HepG2 (cell line): ENCODE data around the gene CADPS2. TPM values are rescaled to one million over a fixed set of nuclear protein-coding genes. Genes with fewer than 3 reads are reported as not detected.

ENCODE experiments used
- CEBPB ChIP-seq: IDR thresholded peaks from 2 replicates; pipeline ENCODE4 v1.6.1; 2011; ENCODE audit warnings: low read depth, low read length, improper control_type of control experiment, borderline replicate concordance
- CEBPG ChIP-seq: IDR thresholded peaks from 2 replicates; pipeline ENCODE4 v1.6.1; 2016
- FOXA1 ChIP-seq, 2 experiments: fragments of 450-650 bp in 1 of 2; sonication (generic) in 1 of 2; formaldehyde crosslinking in 1 of 2; IDR thresholded peaks; 2 replicates each; pipeline versions ENCODE4 v1.4.0 to v1.6.1; 2016 to 2020; ENCODE audit warnings: missing genetic modification reagents in 1 of 2
- FOXA3 ChIP-seq: IDR thresholded peaks from 2 replicates; pipeline ENCODE4 v1.6.1; 2016; ENCODE audit warnings: missing genetic modification reagents, missing compliant biosample characterization
- FOXP1 ChIP-seq, 2 experiments: fragments of 450-650 bp in 1 of 2; IDR thresholded peaks; 2 replicates each; pipeline ENCODE4 v1.6.1; 2017 to 2018; ENCODE audit warnings: antibody characterized with exemption in 1 of 2
- HDAC2 ChIP-seq: sonication (generic); formaldehyde crosslinking; IDR thresholded peaks from 2 replicates; pipeline ENCODE4 v1.4.0; 2020; ENCODE audit warnings: missing genetic modification reagents
- HMG20A ChIP-seq: IDR thresholded peaks from 2 replicates; pipeline ENCODE4 v1.6.1; 2016; ENCODE audit warnings: borderline replicate concordance
- IRF2 ChIP-seq: IDR thresholded peaks from 2 replicates; pipeline ENCODE4 v1.6.1; 2018; ENCODE audit warnings: missing genetic modification reagents, missing compliant biosample characterization
- KAT2B ChIP-seq: fragments of 150-350 bp; IDR thresholded peaks from 2 replicates; pipeline ENCODE4 v1.6.1; 2014; ENCODE audit warnings: low read depth, low read length, borderline replicate concordance
- NCOA2 ChIP-seq: sonication (generic); formaldehyde crosslinking; IDR thresholded peaks from 2 replicates; pipeline ENCODE4 v1.8.0; 2022; ENCODE audit warnings: inconsistent platforms
- NFE2 ChIP-seq: sonication (generic); formaldehyde crosslinking; IDR thresholded peaks from 2 replicates; pipeline ENCODE4 v1.4.0; 2020; ENCODE audit warnings: missing genetic modification reagents
- NR2C2 ChIP-seq: sonication (generic); formaldehyde crosslinking; IDR thresholded peaks from 2 replicates; pipeline ENCODE4 v1.4.0; 2020; ENCODE audit warnings: missing genetic modification reagents, mild to moderate bottlenecking, moderate library complexity, borderline replicate concordance
- SALL1 ChIP-seq: sonication (generic); formaldehyde crosslinking; IDR thresholded peaks from 2 replicates; pipeline ENCODE4 v1.8.0; 2022; ENCODE audit warnings: mild to moderate bottlenecking, missing genetic modification reagents
- TCF7 ChIP-seq: sonication (generic); IDR thresholded peaks from 2 replicates; pipeline ENCODE4 v1.6.1; 2016; ENCODE audit warnings: antibody characterized with exemption, low read depth
- THAP11 ChIP-seq: IDR thresholded peaks from 2 replicates; pipeline ENCODE4 v1.6.1; 2016; ENCODE audit warnings: missing biosample characterization, missing genetic modification reagents
- TRIM24 ChIP-seq: sonication (generic); formaldehyde crosslinking; IDR thresholded peaks from 2 replicates; pipeline ENCODE4 v1.8.0; 2022; ENCODE audit warnings: mild to moderate bottlenecking, missing genetic modification reagents
- ZGPAT ChIP-seq: IDR thresholded peaks from 2 replicates; pipeline ENCODE4 v1.6.1; 2016; ENCODE audit warnings: mild to moderate bottlenecking
- ZNF564 ChIP-seq: sonication (generic); formaldehyde crosslinking; IDR thresholded peaks from 2 replicates; pipeline ENCODE4 v1.8.1; 2023; ENCODE audit warnings: mild to moderate bottlenecking, missing genetic modification reagents
- ZSCAN5A ChIP-seq: sonication (generic); formaldehyde crosslinking; IDR thresholded peaks from 2 replicates; pipeline ENCODE4 v1.8.0; 2022; ENCODE audit warnings: mild to moderate bottlenecking, missing genetic modification reagents, borderline replicate concordance
- polyA plus RNA-seq, 8 experiments: library from polyadenylated mRNA; depleted of rRNA in 3 of 8; stranded (reverse) in 7 of 8; unstranded in 1 of 8; fragments of >200 nt; fragmentation: Illumina TruSeq in 4 of 8; extraction: Trizol in 4 of 8; gene quantifications; 2 replicates each; pipeline versions ENCODE4 v1.2.1 to v1.2.3, GENCODE V29; 2011 to 2016; ENCODE audit warnings: low read depth in 4 of 8, missing spikeins in 1 of 8, mixed read lengths in 1 of 8; ENCODE audit not compliant: insufficient read depth in 1 of 8
- total RNA-seq, 5 experiments: library from RNA; depleted of rRNA; stranded (reverse); fragments of >200 nt; fragmentation: Illumina TruSeq; extraction: Trizol; gene quantifications; 2 replicates each; pipeline ENCODE4 v1.2.3, GENCODE V29; 2016; ENCODE audit warnings: low read depth in 1 of 5
- TF ChIP-seq, protein P1 (sequence below): IDR thresholded peaks from 2 replicates; pipeline ENCODE4 v1.6.1; 2016; ENCODE audit warnings: low read depth
- TF ChIP-seq, protein P2 (sequence below): sonication (generic); formaldehyde crosslinking; conservative IDR thresholded peaks from 2 replicates; pipeline ENCODE4 v1.4.0; 2020; ENCODE audit warnings: mild to moderate bottlenecking, missing genetic modification reagents, moderate library complexity
- TF ChIP-seq, protein P3 (sequence below): sonication (generic); formaldehyde crosslinking; IDR thresholded peaks from 2 replicates; pipeline ENCODE4 v1.5.0; 2020; ENCODE audit warnings: missing genetic modification reagents, mild to moderate bottlenecking, borderline replicate concordance

Gene CADPS2
- total and polyA plus RNA-seq, 2 of the 13 experiments (the other 11 are each of a cell fraction or from before 2014, with no cell fraction given) = 17.6 to 43.8 TPM

- TF ChIP-seq ZSCAN5A (peak; percentile 68; the same call in 1 of the 2 replicates), NFE2 (CRISPR knock-in tag) (no peak), KAT2B (no peak), CEBPB (peak; percentile 83), ZNF564 (CRISPR knock-in tag) (0 out of 2 replicates have a peak, but pooled peaks have one; percentile 24), HDAC2 (peak; percentile 43; the same call in 1 of the 2 replicates), FOXA1 (IDR thresholded peaks at IDR 0.05) (no peak), FOXA1 (CRISPR knock-in tag; IDR thresholded peaks at IDR 0.05) (peak; percentile 83), HMG20A (peak; percentile 37; the same call in 1 of the 2 replicates), NCOA2 (CRISPR knock-in tag) (peak; percentile 62), TCF7 (0 out of 2 replicates have a peak, but pooled peaks have one; percentile 15), IRF2 (0 out of 2 replicates have a peak, but pooled peaks have one; percentile 21), ZGPAT (CRISPR knock-in tag) (peak; percentile 37; the same call in 1 of the 2 replicates), TRIM24 (peak; percentile 40; the same call in 1 of the 2 replicates), SALL1 (CRISPR knock-in tag) (no peak; the same call in 1 of the 2 replicates), NR2C2 (CRISPR knock-in tag) (no peak), CEBPG (CRISPR knock-in tag) (peak; percentile 63), FOXA3 (peak; percentile 82), FOXP1 (IDR thresholded peaks at IDR 0.05) (no peak), FOXP1 (CRISPR knock-in tag; IDR thresholded peaks at IDR 0.05) (peak; percentile 48; the same call in 1 of the 2 replicates), THAP11 (CRISPR knock-in tag) (0 out of 2 replicates have a peak, but pooled peaks have one; percentile 29)
- TF ChIP-seq, protein P1, sequence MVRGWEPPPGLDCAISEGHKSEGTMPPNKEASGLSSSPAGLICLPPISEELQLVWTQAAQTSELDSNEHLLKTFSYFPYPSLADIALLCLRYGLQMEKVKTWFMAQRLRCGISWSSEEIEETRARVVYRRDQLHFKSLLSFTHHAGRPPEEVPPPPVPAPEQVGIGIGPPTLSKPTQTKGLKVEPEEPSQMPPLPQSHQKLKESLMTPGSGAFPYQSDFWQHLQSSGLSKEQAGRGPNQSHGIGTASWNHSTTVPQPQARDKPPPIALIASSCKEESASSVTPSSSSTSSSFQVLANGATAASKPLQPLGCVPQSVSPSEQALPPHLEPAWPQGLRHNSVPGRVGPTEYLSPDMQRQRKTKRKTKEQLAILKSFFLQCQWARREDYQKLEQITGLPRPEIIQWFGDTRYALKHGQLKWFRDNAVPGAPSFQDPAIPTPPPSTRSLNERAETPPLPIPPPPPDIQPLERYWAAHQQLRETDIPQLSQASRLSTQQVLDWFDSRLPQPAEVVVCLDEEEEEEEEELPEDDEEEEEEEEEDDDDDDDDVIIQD (CRISPR knock-in tag) = peak; percentile 65; the same call in 1 of the 2 replicates
- TF ChIP-seq, protein P2, sequence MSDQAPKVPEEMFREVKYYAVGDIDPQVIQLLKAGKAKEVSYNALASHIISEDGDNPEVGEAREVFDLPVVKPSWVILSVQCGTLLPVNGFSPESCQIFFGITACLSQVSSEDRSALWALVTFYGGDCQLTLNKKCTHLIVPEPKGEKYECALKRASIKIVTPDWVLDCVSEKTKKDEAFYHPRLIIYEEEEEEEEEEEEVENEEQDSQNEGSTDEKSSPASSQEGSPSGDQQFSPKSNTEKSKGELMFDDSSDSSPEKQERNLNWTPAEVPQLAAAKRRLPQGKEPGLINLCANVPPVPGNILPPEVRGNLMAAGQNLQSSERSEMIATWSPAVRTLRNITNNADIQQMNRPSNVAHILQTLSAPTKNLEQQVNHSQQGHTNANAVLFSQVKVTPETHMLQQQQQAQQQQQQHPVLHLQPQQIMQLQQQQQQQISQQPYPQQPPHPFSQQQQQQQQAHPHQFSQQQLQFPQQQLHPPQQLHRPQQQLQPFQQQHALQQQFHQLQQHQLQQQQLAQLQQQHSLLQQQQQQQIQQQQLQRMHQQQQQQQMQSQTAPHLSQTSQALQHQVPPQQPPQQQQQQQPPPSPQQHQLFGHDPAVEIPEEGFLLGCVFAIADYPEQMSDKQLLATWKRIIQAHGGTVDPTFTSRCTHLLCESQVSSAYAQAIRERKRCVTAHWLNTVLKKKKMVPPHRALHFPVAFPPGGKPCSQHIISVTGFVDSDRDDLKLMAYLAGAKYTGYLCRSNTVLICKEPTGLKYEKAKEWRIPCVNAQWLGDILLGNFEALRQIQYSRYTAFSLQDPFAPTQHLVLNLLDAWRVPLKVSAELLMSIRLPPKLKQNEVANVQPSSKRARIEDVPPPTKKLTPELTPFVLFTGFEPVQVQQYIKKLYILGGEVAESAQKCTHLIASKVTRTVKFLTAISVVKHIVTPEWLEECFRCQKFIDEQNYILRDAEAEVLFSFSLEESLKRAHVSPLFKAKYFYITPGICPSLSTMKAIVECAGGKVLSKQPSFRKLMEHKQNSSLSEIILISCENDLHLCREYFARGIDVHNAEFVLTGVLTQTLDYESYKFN (CRISPR knock-in tag) = 0 out of 2 replicates have a peak, but pooled peaks have one; percentile 26
- TF ChIP-seq, protein P3, sequence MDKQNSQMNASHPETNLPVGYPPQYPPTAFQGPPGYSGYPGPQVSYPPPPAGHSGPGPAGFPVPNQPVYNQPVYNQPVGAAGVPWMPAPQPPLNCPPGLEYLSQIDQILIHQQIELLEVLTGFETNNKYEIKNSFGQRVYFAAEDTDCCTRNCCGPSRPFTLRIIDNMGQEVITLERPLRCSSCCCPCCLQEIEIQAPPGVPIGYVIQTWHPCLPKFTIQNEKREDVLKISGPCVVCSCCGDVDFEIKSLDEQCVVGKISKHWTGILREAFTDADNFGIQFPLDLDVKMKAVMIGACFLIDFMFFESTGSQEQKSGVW = no peak
Measured at GRCh38 chr7:122791959-122792545, 94.2 kb downstream of the CADPS2 start (continued).
